IPS DF 4.7 (cell line): ENCODE data around the gene MAPKAPK2.

Experiments
- DNase-seq: peaks from one replicate; pipeline ENCODE4 v3.0.0-alpha.2; 2013; ENCODE audit warnings: low spot score; ENCODE audit errors: extremely low read depth

The MAPKAPK2 gene

GRCh38 chr1:206660136-206660535 lies 24.6 kb upstream of the MAPKAPK2 start:
- no peak for DNase-seq

DNA sequence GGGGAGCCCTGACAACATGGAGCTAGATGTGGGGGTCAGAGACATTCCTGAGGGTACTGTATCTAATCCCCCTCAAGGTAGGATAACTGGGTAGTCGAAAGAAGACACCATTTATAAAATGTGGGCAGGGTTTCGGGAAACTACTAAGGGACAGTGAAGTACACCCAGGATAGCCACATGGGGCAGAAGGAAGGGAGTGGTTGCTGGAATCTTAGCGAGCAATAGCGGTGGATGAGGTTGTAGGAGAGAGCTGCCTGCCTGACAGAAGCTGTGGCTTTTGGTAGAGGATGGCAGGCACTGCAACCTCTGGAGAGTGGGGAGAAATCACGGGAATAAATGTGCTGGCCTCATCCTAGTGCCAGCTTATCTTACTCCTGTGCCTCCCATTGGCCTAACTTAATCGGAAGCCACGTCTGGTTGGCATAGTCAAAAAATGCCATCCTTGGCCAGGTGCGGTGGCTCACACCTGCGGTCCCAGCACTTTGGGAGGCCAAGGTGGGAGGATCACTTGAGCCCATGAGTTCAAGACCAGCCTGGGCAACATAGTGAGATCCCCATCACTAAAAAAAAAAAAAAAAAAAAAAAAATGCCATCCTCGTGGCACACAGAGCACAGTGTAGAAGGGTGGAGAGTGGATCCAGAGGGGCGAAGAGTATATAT lies 23.4 kb upstream of the MAPKAPK2 start:
- DNase-seq: no peak

DNA sequence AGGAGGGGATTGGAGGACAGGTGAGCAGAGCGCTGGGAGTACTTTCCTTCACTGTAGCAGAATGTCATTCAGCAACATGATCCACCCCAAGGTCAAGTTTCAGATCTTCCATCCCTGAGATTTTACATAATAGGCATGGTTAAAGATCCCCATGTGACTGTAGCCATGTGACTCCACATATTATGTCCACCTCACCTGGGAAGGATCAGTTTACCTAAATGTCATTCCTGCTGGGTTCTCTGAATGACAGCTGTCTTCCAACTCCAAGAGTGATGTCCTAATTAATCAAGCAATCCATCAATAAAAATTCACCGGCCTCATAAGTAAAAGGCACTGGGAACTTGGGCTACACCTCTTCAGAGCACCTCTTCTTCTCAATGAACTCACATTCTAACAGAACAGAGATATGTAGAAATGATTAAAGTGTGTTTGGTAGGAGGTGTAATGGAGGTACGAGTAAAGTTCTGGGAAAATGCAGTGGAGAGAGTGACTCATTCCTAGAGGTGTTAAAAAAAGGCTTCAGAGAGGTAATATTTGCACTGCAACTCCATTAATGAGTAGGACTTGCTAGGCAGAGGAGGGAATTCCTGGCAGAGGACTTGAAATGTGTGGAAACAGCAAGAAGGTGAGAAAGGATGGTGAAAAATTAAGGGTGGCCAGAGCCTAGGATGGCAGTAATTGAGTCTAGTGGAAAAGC lies 22.2 kb upstream of the MAPKAPK2 start:
- no peak for DNase-seq

DNA sequence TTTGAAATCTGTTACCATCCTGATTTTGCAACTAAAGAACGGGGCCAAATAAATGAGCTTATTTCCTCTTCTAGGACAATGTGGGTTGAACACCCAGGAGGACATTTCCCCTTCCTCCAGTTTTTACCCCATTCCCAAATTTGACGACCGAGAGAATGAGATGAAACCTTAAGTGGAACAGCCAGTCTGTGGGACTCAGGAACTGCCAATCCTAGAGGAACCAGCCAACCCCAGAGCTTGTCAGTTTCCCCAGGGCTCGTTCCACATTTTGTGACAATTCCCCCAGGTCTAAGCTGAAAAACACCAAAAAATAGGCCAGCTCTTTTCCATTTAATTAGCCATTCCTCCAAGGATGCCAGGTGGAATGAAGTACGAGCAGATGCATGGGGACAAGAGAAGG lies 21.3 kb upstream of the MAPKAPK2 start:
- no peak for DNase-seq

DNA sequence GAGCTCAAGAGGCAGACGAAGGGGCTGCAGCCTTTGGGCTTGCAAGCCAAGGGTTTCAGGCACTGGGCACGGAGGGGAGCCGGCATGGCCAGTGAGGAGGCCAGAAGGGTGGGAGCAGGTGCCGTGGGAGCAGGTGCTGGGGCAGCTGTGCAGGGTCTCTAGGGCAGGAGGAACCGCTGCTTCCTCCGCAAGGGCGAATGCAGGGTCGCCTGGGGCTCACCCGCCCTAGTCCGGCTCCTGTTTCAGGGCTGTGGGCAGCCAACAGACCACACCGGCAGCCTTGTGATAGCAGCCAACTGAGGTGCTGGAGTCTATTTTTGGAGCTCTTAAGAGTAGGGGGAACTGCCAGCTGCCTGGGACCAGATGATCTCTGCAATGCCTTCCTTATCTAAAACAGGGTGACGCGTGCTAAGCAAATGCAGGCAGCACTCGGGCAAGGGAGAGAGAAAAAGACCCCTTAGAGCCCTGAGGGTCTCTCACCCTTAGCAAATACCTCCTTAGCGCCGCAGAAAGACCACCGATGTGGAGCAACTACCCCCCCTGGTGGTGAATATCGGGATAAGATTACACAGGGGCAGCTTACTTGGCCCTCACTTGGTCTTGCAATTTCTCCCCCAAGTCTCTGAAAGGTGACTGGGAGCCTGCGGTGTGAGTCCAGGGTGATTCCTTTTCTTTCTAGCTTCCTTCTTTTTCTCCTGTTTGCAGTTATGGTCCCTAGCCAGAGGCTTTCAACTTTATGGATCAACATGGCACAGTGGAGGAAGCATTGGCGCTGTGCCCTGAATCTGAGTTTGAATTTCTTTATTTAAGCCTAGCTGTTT lies 20.7 kb upstream of the MAPKAPK2 start:
- no peak for DNase-seq

GRCh38 chr1:206664740-206665139 lies 20.0 kb upstream of the MAPKAPK2 start:
- DNase-seq: no peak

GRCh38 chr1:206666031-206666561 lies 18.6 kb upstream of the MAPKAPK2 start:
- no peak for DNase-seq

GRCh38 chr1:206666954-206667665 lies 17.6 kb upstream of the MAPKAPK2 start:
- no peak for DNase-seq

DNA sequence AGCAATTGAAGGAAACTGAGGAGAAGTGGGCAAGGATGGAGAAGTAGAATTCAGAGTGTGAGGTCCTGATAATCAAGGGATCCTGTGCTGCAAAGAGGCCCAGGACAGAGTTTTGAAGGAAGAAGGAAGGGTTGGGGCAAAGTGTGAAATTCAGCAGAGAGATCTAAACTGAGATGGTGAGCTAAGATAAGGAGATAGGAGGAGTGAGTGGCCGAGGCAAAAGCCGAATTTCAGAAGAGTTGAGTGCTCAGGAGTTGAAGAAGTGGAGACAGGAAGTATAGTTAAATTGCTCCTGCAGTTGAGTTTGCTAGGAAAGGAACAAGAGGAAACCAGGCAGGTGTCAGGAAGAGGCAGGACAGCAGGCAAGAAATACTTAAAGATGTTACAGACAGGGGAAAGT lies 16.4 kb upstream of the MAPKAPK2 start:
- DNase-seq: no peak

DNA sequence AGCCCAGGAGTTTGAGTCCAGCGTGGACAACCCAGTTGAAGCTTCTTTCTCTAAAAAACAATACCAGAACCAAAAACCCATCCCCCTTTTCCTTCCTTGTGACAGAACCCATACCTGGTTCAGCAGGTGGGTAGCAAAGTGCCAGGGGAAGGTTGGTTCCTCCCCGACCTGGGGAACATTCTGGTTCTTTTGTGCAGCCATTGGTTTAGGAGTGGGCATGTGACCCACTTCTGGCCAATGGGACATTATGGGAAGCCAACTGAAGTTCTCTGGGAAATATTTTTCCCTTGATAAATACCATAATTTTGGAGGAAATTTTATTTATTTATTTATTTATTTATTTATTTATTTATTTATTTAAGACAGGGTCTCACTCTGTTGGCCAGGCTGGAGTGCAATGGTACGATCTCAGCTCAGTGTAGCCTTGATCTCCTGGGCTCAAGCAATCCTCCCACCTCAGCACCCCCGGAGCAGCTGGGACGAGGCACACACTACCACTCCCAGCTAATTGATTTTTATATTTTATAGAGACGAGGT lies 15.8 kb upstream of the MAPKAPK2 start:
- DNase-seq: no peak

DNA sequence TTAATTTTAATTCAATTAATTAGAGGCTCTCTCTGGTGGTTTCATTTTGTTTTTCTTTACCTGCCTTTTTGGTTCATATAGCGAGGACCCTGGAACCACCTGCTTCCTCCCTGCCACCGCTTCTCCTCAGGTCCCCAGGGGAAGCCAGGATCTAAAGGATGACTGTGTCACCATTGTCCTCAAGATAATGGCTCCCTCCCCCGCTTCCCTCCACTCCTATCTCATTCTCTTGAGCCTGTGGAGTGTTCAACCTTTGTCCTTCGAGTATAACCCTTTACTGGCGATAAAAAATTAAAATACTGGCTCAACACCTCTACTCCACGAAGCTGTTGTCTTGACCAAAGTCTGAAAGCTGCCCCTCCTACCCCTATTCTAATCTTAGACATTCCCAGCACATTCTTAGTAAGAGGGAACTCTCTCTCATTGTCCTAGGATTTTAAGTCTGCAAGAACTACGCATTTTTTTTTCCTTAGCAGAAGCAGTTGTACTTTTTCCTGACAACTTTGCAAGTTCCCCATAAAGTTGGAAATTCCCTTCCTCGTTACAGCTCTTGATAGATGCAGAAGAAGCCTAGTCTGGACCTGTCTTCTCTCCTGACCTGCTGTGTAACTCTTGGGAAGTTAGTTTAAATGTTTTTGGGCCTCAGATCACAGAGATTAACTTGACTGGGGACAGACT lies 12.6 kb upstream of the MAPKAPK2 start:
- DNase-seq: no peak

- no peak for DNase-seq
Measured at GRCh38 chr1:206672844-206673758, 11.6 kb upstream of the MAPKAPK2 start.

GRCh38 chr1:206674236-206674635 lies 10.5 kb upstream of the MAPKAPK2 start:
- DNase-seq: no peak

- no peak for DNase-seq
Measured at GRCh38 chr1:206674745-206675175, 9.9 kb upstream of the MAPKAPK2 start.

DNA sequence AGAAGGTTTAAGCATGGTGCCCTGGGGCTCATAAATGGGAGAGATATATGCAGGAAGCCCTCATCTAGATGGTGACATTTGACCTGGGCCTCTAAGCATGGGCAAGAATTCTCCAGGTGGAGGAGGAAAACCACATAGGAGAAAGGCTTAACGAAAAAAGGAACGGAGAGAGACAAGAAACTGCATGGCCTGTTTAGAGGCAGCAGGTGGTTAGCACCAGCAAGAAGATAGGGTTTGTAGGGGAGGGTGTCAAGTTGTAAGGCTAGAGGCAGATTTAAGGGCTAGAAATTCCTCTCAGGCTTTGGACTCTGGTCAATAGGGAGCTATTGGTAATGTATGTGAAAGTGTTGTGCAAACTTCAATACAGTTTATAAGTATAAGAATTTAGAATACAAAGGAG lies 8.2 kb upstream of the MAPKAPK2 start:
- no peak for DNase-seq

DNA sequence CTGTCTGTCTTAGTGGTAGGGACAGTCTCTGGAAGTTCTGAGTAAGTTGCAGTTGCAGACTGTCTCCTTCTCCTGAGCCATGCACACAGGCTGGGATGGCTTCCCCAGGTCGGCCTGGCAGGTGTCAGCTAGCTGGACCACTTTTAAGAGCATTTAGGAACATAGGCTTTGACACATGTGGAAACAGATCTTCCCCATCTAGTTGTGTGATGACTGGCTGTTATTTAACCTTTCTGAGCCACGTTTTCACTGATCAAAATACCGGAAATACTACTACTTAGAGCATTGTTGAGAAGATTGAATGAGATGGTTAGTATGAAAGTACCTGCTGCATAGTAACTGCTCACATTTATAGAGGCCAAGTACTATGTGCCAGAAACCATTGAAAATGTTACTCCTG lies 6.2 kb upstream of the MAPKAPK2 start:
- no peak for DNase-seq

- DNase-seq: no peak
Measured at GRCh38 chr1:206679738-206680211, 4.9 kb upstream of the MAPKAPK2 start.

- DNase-seq: no peak
Measured at GRCh38 chr1:206680279-206680678, 4.4 kb upstream of the MAPKAPK2 start.

DNA sequence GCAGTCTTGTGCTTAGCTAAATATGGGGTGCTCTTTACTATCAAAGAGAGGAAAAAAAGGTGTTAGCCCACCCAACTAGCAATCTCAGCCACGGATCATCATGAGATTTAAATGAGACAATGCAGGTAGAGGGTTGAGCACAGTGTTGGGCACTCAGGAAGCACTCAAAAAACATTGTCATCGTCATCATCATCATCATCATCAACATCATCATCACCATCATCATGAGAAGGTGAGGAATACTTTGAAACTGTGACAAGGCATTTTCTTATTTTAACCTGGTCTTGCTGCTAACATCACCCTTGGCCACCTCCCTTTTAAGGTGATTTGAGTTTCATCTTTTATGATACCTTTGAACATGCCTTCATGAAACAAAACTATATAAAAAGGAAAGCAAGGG lies 3.3 kb upstream of the MAPKAPK2 start:
- no peak for DNase-seq
